Hepatocyte (in vitro differentiated cells): Measurements from ENCODE around the gene SLC46A2. TPM values are rescaled to one million over a fixed set of nuclear protein-coding genes. Genes with fewer than 3 reads are reported as not detected.

Source experiments
- DNase-seq: peaks from one replicate; pipeline ENCODE4 v3.0.0-alpha.2; 2016; ENCODE audit warnings: low spot score
- H2AFZ ChIP-seq: fragments of 200-600 bp; sonication (generic); 2 replicates; pipeline ENCODE4 v1.6.0; 2016; ENCODE audit warnings: antibody characterized with exemption, mild to moderate bottlenecking
- H3K27ac ChIP-seq: fragments of 200-600 bp; sonication (generic); 2 replicates; pipeline ENCODE4 v1.5.1; 2016; ENCODE audit warnings: mild to moderate bottlenecking
- H3K27me3 ChIP-seq: fragments of 200-600 bp; sonication (generic); 2 replicates; pipeline ENCODE4 v1.6.1; 2016
- H3K36me3 ChIP-seq: fragments of 200-600 bp; sonication (generic); replicated peaks from 2 replicates; pipeline ENCODE4 v1.5.1; 2016; ENCODE audit warnings: low read depth; ENCODE audit not compliant: insufficient read depth
- H3K4me1 ChIP-seq: fragments of 200-600 bp; sonication (generic); 2 replicates; pipeline ENCODE4 v1.5.1; 2016; ENCODE audit warnings: mild to moderate bottlenecking, moderate library complexity; ENCODE audit not compliant: insufficient read depth
- H3K4me2 ChIP-seq: fragments of 200-600 bp; sonication (generic); 2 replicates; pipeline ENCODE4 v1.6.0; 2016
- H3K4me3 ChIP-seq: fragments of 200-600 bp; sonication (generic); 2 replicates; pipeline ENCODE4 v1.5.1; 2016; ENCODE audit warnings: mild to moderate bottlenecking
- H3K79me2 ChIP-seq: fragments of 200-600 bp; sonication (generic); 2 replicates; pipeline ENCODE4 v1.6.0; 2017; ENCODE audit warnings: mild to moderate bottlenecking
- H3K9me2 ChIP-seq: fragments of 200-600 bp; sonication (generic); replicated peaks from 2 replicates; pipeline ENCODE4 v1.6.0; 2017; ENCODE audit warnings: mild to moderate bottlenecking; ENCODE audit not compliant: insufficient read depth
- H3K9me3 ChIP-seq: fragments of 200-600 bp; sonication (generic); 2 replicates; pipeline ENCODE4 v1.5.1; 2016; ENCODE audit warnings: low read depth, mild to moderate bottlenecking
- H4K20me1 ChIP-seq: fragments of 200-600 bp; sonication (generic); 2 replicates; pipeline ENCODE4 v1.6.0; 2016; ENCODE audit warnings: mild to moderate bottlenecking; ENCODE audit not compliant: insufficient read depth, poor library complexity, severe bottlenecking
- CTCF ChIP-seq: fragments of 200-600 bp; sonication (generic); IDR thresholded peaks from 2 replicates; pipeline ENCODE4 v1.5.1; 2016; ENCODE audit warnings: antibody characterized with exemption, mild to moderate bottlenecking; ENCODE audit not compliant: poor library complexity
- EZH2 ChIP-seq: fragments of 200-600 bp; sonication (generic); IDR thresholded peaks from 2 replicates; pipeline ENCODE4 v1.6.1; 2016; ENCODE audit warnings: antibody characterized with exemption, mild to moderate bottlenecking, borderline replicate concordance
- EZH2phosphoT487 ChIP-seq: fragments of 200-600 bp; sonication (generic); IDR thresholded peaks from one replicate; pipeline ENCODE4 v1.6.1; 2018; ENCODE audit warnings: antibody characterized with exemption, mild to moderate bottlenecking, low read depth, moderate library complexity; ENCODE audit not compliant: unreplicated experiment, severe bottlenecking
- WGBS: methylation state at CpG from one replicate; pipeline ENCODE4 v1.1.6; 2016; ENCODE audit warnings: low lambda C conversion rate; ENCODE audit errors: missing lambda C conversion rate; 5-methylcytosine and 5-hydroxymethylcytosine counted together
- polyA plus RNA-seq: library from polyadenylated mRNA; unstranded; fragments of >200 nt; fragmentation: Nextera tagmentation; extraction: Ambion mirVana; gene quantifications from 2 replicates; pipeline ENCODE4 v1.2.1, GENCODE V29; 2016
- total RNA-seq: library from RNA; depleted of rRNA; stranded (reverse); fragments of >200 nt; gene quantifications from 2 replicates; pipeline ENCODE4 v1.2.3, GENCODE V29; 2014

Gene SLC46A2
- total and polyA plus RNA-seq, 2 experiments from 2014 or later = not detected

GRCh38 chr9:112912636-112913035 is 22.0 kb upstream of the SLC46A2 start:
- Histone ChIP-seq H3K9me2 (no peaks in the 10 kb centered on the region), H3K4me1 (no peaks in the 10 kb centered on the region), H3K9me3 (no peaks in the 10 kb centered on the region), H3K27ac (no peak overlapping the region), H3K79me2 (no peaks in the 10 kb centered on the region), H4K20me1 (no peaks in the 10 kb centered on the region), H3K4me3 (no peak overlapping the region), H3K4me2 (no peak overlapping the region), H3K36me3 (no peaks in the 10 kb centered on the region), H3K27me3 (no peaks in the 10 kb centered on the region), H2AFZ (no peak overlapping the region)
- no peak for TF ChIP-seq CTCF
- TF ChIP-seq EZH2phosphoT487 = no peak
- no peak for TF ChIP-seq EZH2
- DNase-seq = no peak
- WGBS = 70% methylated on average over 3 of the region's 3 CpGs

- no peak overlapping the region for H3K4me2 ChIP-seq
- no peaks in the 10 kb centered on the region for H3K27me3 ChIP-seq
- H3K4me1 ChIP-seq = no peaks in the 10 kb centered on the region
- H3K79me2 ChIP-seq = no peaks in the 10 kb centered on the region
- no peaks in the 10 kb centered on the region for H3K9me3 ChIP-seq
- TF ChIP-seq EZH2phosphoT487 (no peak), CTCF (no peak), EZH2 (no peak)
- no peaks in the 10 kb centered on the region for H3K9me2 ChIP-seq
- H2AFZ ChIP-seq = no peak overlapping the region
- WGBS = 86% methylated on average over 2 of the region's 2 CpGs
- no peak overlapping the region for H3K27ac ChIP-seq
- H3K36me3 ChIP-seq = no peaks in the 10 kb centered on the region
- no peak overlapping the region for H3K4me3 ChIP-seq
- DNase-seq = no peak
- H4K20me1 ChIP-seq = no peaks in the 10 kb centered on the region
Measured at GRCh38 chr9:112911736-112912135, 21.1 kb upstream of the SLC46A2 start.

- no peaks in the 10 kb centered on the region for H3K9me3 ChIP-seq
- H3K4me3 ChIP-seq = no peak overlapping the region
- H3K27me3 ChIP-seq = no peaks in the 10 kb centered on the region
- TF ChIP-seq CTCF (no peak), EZH2 (no peak), EZH2phosphoT487 (no peak)
- peak; percentile 24 for DNase-seq
- H2AFZ ChIP-seq = no peak overlapping the region
- H3K4me2 ChIP-seq = no peak overlapping the region
- H3K9me2 ChIP-seq = no peaks in the 10 kb centered on the region
- H3K79me2 ChIP-seq = no peaks in the 10 kb centered on the region
- H3K4me1 ChIP-seq = no peaks in the 10 kb centered on the region
- no peaks in the 10 kb centered on the region for H4K20me1 ChIP-seq
- no peaks in the 10 kb centered on the region for H3K36me3 ChIP-seq
- H3K27ac ChIP-seq = no peak overlapping the region
- 34% methylated on average over 4 of the region's 4 CpGs for WGBS
Measured at GRCh38 chr9:112905084-112905483, 14.4 kb upstream of the SLC46A2 start.

GRCh38 chr9:112900901-112901300 is 10.2 kb upstream of the SLC46A2 start:
- Histone ChIP-seq H3K79me2 (no peaks in the 10 kb centered on the region), H3K27ac (no peak overlapping the region), H3K36me3 (no peaks in the 10 kb centered on the region), H4K20me1 (no peaks in the 10 kb centered on the region), H3K4me3 (no peak overlapping the region), H3K4me1 (no peaks in the 10 kb centered on the region), H3K9me2 (no peaks in the 10 kb centered on the region), H3K27me3 (no peaks in the 10 kb centered on the region), H3K9me3 (no peaks in the 10 kb centered on the region), H2AFZ (no peak overlapping the region), H3K4me2 (no peak overlapping the region)
- DNase-seq = no peak
- TF ChIP-seq CTCF (no peak), EZH2phosphoT487 (no peak), EZH2 (no peak)
- WGBS = 64% methylated on average over 1 of the region's 1 CpG
